Measurements from ENCODE around the gene AGBL1. TPM values are rescaled to one million over a fixed set of nuclear protein-coding genes. Genes with fewer than 3 reads are reported as not detected.

AGBL1 gene
- total and polyA plus RNA-seq, 2 donors (not counting 1 experiment from before 2014, with no cell fraction given): not detected

DNA sequence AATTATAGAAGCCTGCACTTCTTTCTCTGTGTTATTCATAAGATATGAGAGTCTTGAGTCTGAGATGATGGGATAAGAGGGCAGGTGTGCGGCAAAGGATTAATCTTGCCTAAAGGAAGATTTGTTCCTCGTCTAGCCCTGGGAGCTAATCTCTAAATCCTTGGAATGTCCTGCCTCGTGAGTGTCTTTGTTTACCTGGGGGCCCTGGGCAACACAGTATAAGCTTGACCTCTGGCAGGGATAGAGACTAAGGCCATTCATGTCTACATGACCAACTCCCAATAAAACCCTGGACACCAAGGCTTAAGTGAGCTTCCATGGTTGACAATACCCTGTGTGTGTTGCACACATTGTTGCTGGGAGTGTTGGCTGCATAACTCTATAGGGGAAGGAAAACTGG is 3.2 kb upstream of the AGBL1 start:
- Histone ChIP-seq H2AFZ (ENCODE audit: insufficient read depth, low read depth, low read length, poor library complexity, severe bottlenecking) (no peak overlapping the region), H3K4me1 (ENCODE audit: control insufficient read depth in 2 of 2, insufficient read depth in 2 of 2, low read length in 2 of 2) (no peaks in the 10 kb centered on the region), H3K4me2 (replicated peaks; ENCODE audit: low read depth, low read length, poor library complexity, severe bottlenecking) (no peak overlapping the region), H4K20me1 (ENCODE audit: control insufficient read depth, insufficient read depth, low read length, poor library complexity, severe bottlenecking) (no peaks in the 10 kb centered on the region), H3K36me3 (replicated peaks in 1 of 2; ENCODE audit: control extremely low read depth in 1 of 2, control insufficient read depth in 1 of 2, extremely low read depth in 1 of 2, insufficient read depth in 2 of 2, low read length in 1 of 2) (no peaks in the 10 kb centered on the region), H3K4me3 (ENCODE audit: control extremely low read depth in 1 of 5, extremely low read depth in 1 of 5, insufficient read depth in 1 of 5, low read depth in 2 of 5, low read length in 4 of 5) (no peak overlapping the region), H3K9me3 (ENCODE audit: control extremely low read depth in 1 of 3, control insufficient read depth in 2 of 3, insufficient read depth in 1 of 3, low read length in 2 of 3) (no peaks in the 10 kb centered on the region), H3K79me2 (ENCODE audit: control insufficient read depth, insufficient read depth, low read length) (no peaks in the 10 kb centered on the region), H3K27me3 (replicated peaks in 1 of 4; ENCODE audit: control extremely low read depth in 1 of 4, control insufficient read depth in 3 of 4, insufficient read depth in 4 of 4, low read length in 3 of 4) (no peaks in the 10 kb centered on the region), H3K27ac (ENCODE audit: low read length in 2 of 2) (no peak overlapping the region), H3K9ac (ENCODE audit: low read length) (no peak overlapping the region)
- TF ChIP-seq CTCF (IDR thresholded peaks at IDR 0.05) (no peak), EZH2 (IDR thresholded peaks at IDR 0.05; ENCODE audit: borderline replicate concordance, insufficient read depth, low read depth, low read length, poor library complexity, severe bottlenecking) (no peak)
- no peaks in the 10 kb centered on the region for H3K9me3 Mint-ChIP-seq (ENCODE audit: insufficient read depth)
- ChIA-PET POLR2A (no interaction called here), CTCF (no interaction called here)
- H3K4me3 Mint-ChIP-seq: no peak overlapping the region
- H3K4me1 Mint-ChIP-seq: no peaks in the 10 kb centered on the region
- H3K27ac Mint-ChIP-seq: no peak overlapping the region
- H3K27me3 Mint-ChIP-seq: peaks cover 9% of the 10 kb centered on the region
- WGBS (ENCODE audit: insufficient coverage): 71% methylated on average over 3 of the region's 3 CpGs
- DNase-seq (no peak), ATAC-seq (ENCODE audit: low read depth) (no peak)
- intact Hi-C loops (cut with micrococcal nuclease): no loop called here

GRCh38 chr15:86077070-86077469 is 2.6 kb upstream of the AGBL1 start:
- POLR2A ChIA-PET: no interaction called here
- no peak overlapping the region for H2AFZ ChIP-seq (ENCODE audit: insufficient read depth, low read depth, low read length, poor library complexity, severe bottlenecking)

More at GRCh38 chr15:86077070-86077469, 2.6 kb upstream of the AGBL1 start:
- H3K4me3 ChIP-seq (ENCODE audit: control extremely low read depth in 1 of 5, extremely low read depth in 1 of 5, insufficient read depth in 1 of 5, low read depth in 2 of 5, low read length in 4 of 5): no peak overlapping the region
- no peak overlapping the region for H3K27ac ChIP-seq (ENCODE audit: low read length in 2 of 2)
- Mint-ChIP-seq H3K4me1 (no peaks in the 10 kb centered on the region), H3K27me3 (peaks cover 9% of the 10 kb centered on the region), H3K9me3 (ENCODE audit: insufficient read depth) (no peaks in the 10 kb centered on the region), H3K4me3 (no peak overlapping the region), H3K27ac (no peak overlapping the region)
- no peaks in the 10 kb centered on the region for H3K79me2 ChIP-seq (ENCODE audit: control insufficient read depth, insufficient read depth, low read length)
- no peak overlapping the region for H3K4me2 ChIP-seq (replicated peaks; ENCODE audit: low read depth, low read length, poor library complexity, severe bottlenecking)
- H4K20me1 ChIP-seq (ENCODE audit: control insufficient read depth, insufficient read depth, low read length, poor library complexity, severe bottlenecking): no peaks in the 10 kb centered on the region
- DNase-seq (no peak), ATAC-seq (ENCODE audit: low read depth) (no peak)
- TF ChIP-seq CTCF (IDR thresholded peaks at IDR 0.05) (no peak), EZH2 (IDR thresholded peaks at IDR 0.05; ENCODE audit: borderline replicate concordance, insufficient read depth, low read depth, low read length, poor library complexity, severe bottlenecking) (no peak)
- H3K36me3 ChIP-seq (replicated peaks in 1 of 2; ENCODE audit: control extremely low read depth in 1 of 2, control insufficient read depth in 1 of 2, extremely low read depth in 1 of 2, insufficient read depth in 2 of 2, low read length in 1 of 2): no peaks in the 10 kb centered on the region
- H3K27me3 ChIP-seq (replicated peaks in 1 of 4; ENCODE audit: control extremely low read depth in 1 of 4, control insufficient read depth in 3 of 4, insufficient read depth in 4 of 4, low read length in 3 of 4): no peaks in the 10 kb centered on the region
- no peak overlapping the region for H3K9ac ChIP-seq (ENCODE audit: low read length)
- CTCF ChIA-PET: no interaction called here
- intact Hi-C loops (cut with micrococcal nuclease): no loop called here
- no peaks in the 10 kb centered on the region for H3K9me3 ChIP-seq (ENCODE audit: control extremely low read depth in 1 of 3, control insufficient read depth in 2 of 3, insufficient read depth in 1 of 3, low read length in 2 of 3)
- H3K4me1 ChIP-seq (ENCODE audit: control insufficient read depth in 2 of 2, insufficient read depth in 2 of 2, low read length in 2 of 2): no peaks in the 10 kb centered on the region
- 63% methylated on average over 2 of the region's 2 CpGs for WGBS (ENCODE audit: insufficient coverage)

Measured in B cell (primary cell).